GM23338 (cell line): ENCODE data around the gene CTNNA2. TPM values are rescaled to one million over a fixed set of nuclear protein-coding genes. Genes with fewer than 3 reads are reported as not detected.
A peak's percentile ranks its signal among the peaks of the same experiment; 100 is the strongest.

Experiments used
- ATAC-seq: fragments of 200-7000 bp; cut with Tn5 transposase; 3 replicates; pipeline ENCODE4 v1.9.1; 2020
- DNase-seq: peaks from one replicate; pipeline ENCODE4 v3.0.0-alpha.2; 2015; ENCODE audit warnings: low spot score
- H2AFZ ChIP-seq: fragments of 200-600 bp; sonication (generic); 2 replicates; pipeline ENCODE4 v1.8.0; 2016; ENCODE audit warnings: antibody characterized with exemption, mild to moderate bottlenecking, moderate library complexity
- H3F3A ChIP-seq: fragments of 200-600 bp; sonication (generic); replicated peaks from 2 replicates; pipeline ENCODE4 v1.8.0; 2017; ENCODE audit warnings: antibody characterized with exemption, mixed run types, low read depth
- H3K27ac ChIP-seq: fragments of 200-600 bp; sonication (generic); 2 replicates; pipeline ENCODE4 v1.6.1; 2016; ENCODE audit warnings: low read depth
- H3K27me3 ChIP-seq: fragments of 200-600 bp; sonication (generic); 2 replicates; pipeline ENCODE4 v1.8.0; 2016; ENCODE audit warnings: mild to moderate bottlenecking, mixed run types, moderate library complexity; ENCODE audit not compliant: insufficient read depth
- H3K36me3 ChIP-seq: fragments of 200-600 bp; sonication (generic); 2 replicates; pipeline ENCODE4 v1.8.0; 2016; ENCODE audit warnings: mild to moderate bottlenecking; ENCODE audit not compliant: insufficient read depth
- H3K4me1 ChIP-seq: fragments of 200-600 bp; sonication (generic); 2 replicates; pipeline ENCODE4 v1.8.0; 2016; ENCODE audit warnings: mild to moderate bottlenecking, moderate library complexity; ENCODE audit not compliant: insufficient read depth
- H3K4me2 ChIP-seq: fragments of 200-600 bp; sonication (generic); 2 replicates; pipeline ENCODE4 v1.7.1; 2017; ENCODE audit warnings: mixed run types
- H3K4me3 ChIP-seq: fragments of 200-600 bp; sonication (generic); 2 replicates; pipeline ENCODE4 v1.6.1; 2016; ENCODE audit warnings: mixed run types
- H3K79me2 ChIP-seq: fragments of 200-600 bp; sonication (generic); replicated peaks from 2 replicates; pipeline ENCODE4 v1.8.0; 2017; ENCODE audit warnings: mild to moderate bottlenecking; ENCODE audit not compliant: insufficient read depth
- H3K9me2 ChIP-seq: fragments of 200-600 bp; sonication (generic); 2 replicates; pipeline ENCODE4 v1.8.0; 2017; ENCODE audit not compliant: insufficient read depth
- H4K20me1 ChIP-seq: fragments of 200-600 bp; sonication (generic); replicated peaks from 2 replicates; pipeline ENCODE4 v1.8.0; 2017; ENCODE audit warnings: mild to moderate bottlenecking; ENCODE audit not compliant: insufficient read depth
- H3K27ac Mint-ChIP-seq: 2 replicates; pipeline ENCODE4 v1.8.0; 2020; ENCODE audit warnings: inconsistent platforms, mild to moderate bottlenecking, moderate library complexity, mixed read lengths
- H3K27me3 Mint-ChIP-seq: 3 replicates; pipeline ENCODE4 v1.8.0; 2022; ENCODE audit warnings: low read depth, mild to moderate bottlenecking, moderate library complexity, mixed read lengths, inconsistent platforms; ENCODE audit not compliant: insufficient read depth, poor library complexity
- H3K36me3 Mint-ChIP-seq: 3 replicates; pipeline ENCODE4 v1.8.0; 2021; ENCODE audit warnings: low read depth, mild to moderate bottlenecking, inconsistent platforms, moderate library complexity, mixed read lengths
- H3K4me1 Mint-ChIP-seq: 3 replicates; pipeline ENCODE4 v1.8.0; 2020; ENCODE audit warnings: mild to moderate bottlenecking, inconsistent platforms, mixed read lengths
- H3K4me3 Mint-ChIP-seq: 3 replicates; pipeline ENCODE4 v1.8.0; 2021; ENCODE audit warnings: moderate library complexity, mild to moderate bottlenecking, inconsistent platforms, mixed read lengths
- H3K9me3 Mint-ChIP-seq: 3 replicates; pipeline ENCODE4 v1.8.0; 2020; ENCODE audit warnings: moderate library complexity, mild to moderate bottlenecking, inconsistent platforms, mixed read lengths
- CREB1 ChIP-seq: fragments of 250-450 bp; sonication (Bioruptor Pico); IDR thresholded peaks from 2 replicates; pipeline ENCODE4 v1.5.0; 2020; ENCODE audit warnings: low read depth, mild to moderate bottlenecking, moderate library complexity
- CTCF ChIP-seq, 2 experiments: fragments of 200-600 bp in 1 of 2; sonication (generic) in 1 of 2; conservative IDR thresholded peaks; 2 replicates each; pipeline versions ENCODE4 v1.5.1 to v1.6.1; 2016 to 2017; ENCODE audit warnings: antibody characterized with exemption in 2 of 2, low read depth in 2 of 2, mild to moderate bottlenecking in 2 of 2, moderate library complexity in 1 of 2
- EZH2 ChIP-seq: fragments of 200-600 bp; sonication (generic); IDR thresholded peaks from one replicate; pipeline ENCODE4 v1.8.0; 2017; ENCODE audit warnings: antibody characterized with exemption, mild to moderate bottlenecking, low read depth; ENCODE audit not compliant: unreplicated experiment
- EZH2phosphoT487 ChIP-seq: fragments of 200-600 bp; sonication (generic); IDR thresholded peaks from one replicate; pipeline ENCODE4 v1.8.1; 2018; ENCODE audit warnings: antibody characterized with exemption; ENCODE audit not compliant: unreplicated experiment
- JUNB ChIP-seq: IDR thresholded peaks from one replicate; pipeline ENCODE4 v1.6.1; 2016; ENCODE audit warnings: antibody characterized with exemption; ENCODE audit not compliant: unreplicated experiment
- NANOG ChIP-seq: IDR thresholded peaks from 2 replicates; pipeline ENCODE4 v1.6.1; 2016; ENCODE audit warnings: antibody characterized with exemption, borderline replicate concordance
- POLR2AphosphoS5 ChIP-seq: IDR thresholded peaks from 2 replicates; pipeline ENCODE4 v1.6.1; 2016; ENCODE audit warnings: antibody characterized with exemption, low read depth
- STAT1 ChIP-seq: IDR thresholded peaks from one replicate; pipeline ENCODE4 v1.6.1; 2016; ENCODE audit warnings: antibody characterized with exemption; ENCODE audit not compliant: unreplicated experiment
- ZNF114 ChIP-seq: fragments of 250-450 bp; sonication (Bioruptor Pico); IDR thresholded peaks from 2 replicates; pipeline ENCODE4 v1.5.0; 2020; ENCODE audit warnings: mild to moderate bottlenecking, moderate library complexity
- ZNF331 ChIP-seq: fragments of 250-450 bp; sonication (Bioruptor Pico); IDR thresholded peaks from 2 replicates; pipeline ENCODE4 v1.5.0; 2020; ENCODE audit warnings: low read depth, mild to moderate bottlenecking, moderate library complexity
- polyA plus RNA-seq: library from polyadenylated mRNA; unstranded; fragments of >200 nt; fragmentation: Nextera tagmentation; extraction: Ambion mirVana; gene quantifications from 2 replicates; pipeline ENCODE4 v1.2.1, GENCODE V29; 2016
- total RNA-seq: library from RNA; depleted of rRNA; stranded (reverse); fragments of >200 nt; shearing (Covaris generic); gene quantifications from 2 replicates; pipeline ENCODE4 v1.2.3, GENCODE V29; 2014
- TF ChIP-seq, protein P1 (sequence below): IDR thresholded peaks from one replicate; pipeline ENCODE4 v1.6.1; 2018; ENCODE audit warnings: antibody characterized with exemption; ENCODE audit not compliant: unreplicated experiment
- TF ChIP-seq, protein P2 (sequence below): IDR thresholded peaks from 2 replicates; pipeline ENCODE4 v1.6.1; 2016; ENCODE audit warnings: antibody characterized with exemption

CTNNA2 gene
- total and polyA plus RNA-seq, 2 experiments from 2014 or later = 6.4 to 15.6 TPM

DNA sequence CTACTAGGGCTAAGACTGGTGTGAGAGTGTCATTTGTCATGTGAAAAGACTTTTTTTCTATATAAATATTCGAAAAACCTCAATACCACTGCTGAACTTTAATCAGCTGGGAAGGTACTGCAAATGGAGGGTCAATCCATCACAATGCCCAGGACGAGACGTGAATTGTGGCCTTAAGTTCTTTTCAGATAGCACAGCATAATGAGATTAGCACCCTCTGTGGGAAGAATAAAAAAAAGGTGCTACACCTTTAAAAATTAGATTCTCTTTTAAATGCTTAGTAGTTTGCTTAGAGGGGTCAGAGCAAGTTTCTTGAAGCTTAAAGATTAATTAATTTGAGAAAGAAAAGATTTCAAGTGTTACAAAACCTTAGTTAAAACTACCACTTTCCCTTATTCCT is 786.1 kb downstream of the CTNNA2 start:
- peaks cover 44% of the 10 kb centered on the region for H3K27me3 Mint-ChIP-seq
- H3K9me3 Mint-ChIP-seq = no peaks in the 10 kb centered on the region
- H3K9me2 ChIP-seq = no peaks in the 10 kb centered on the region
- H2AFZ ChIP-seq = no peak overlapping the region
- peaks cover 56% of the 10 kb centered on the region for H3K4me1 Mint-ChIP-seq
- H4K20me1 ChIP-seq = no peaks in the 10 kb centered on the region
- ATAC-seq (no peak), DNase-seq (peak; percentile 17)
- H3K4me1 ChIP-seq = peaks cover 46% of the 10 kb centered on the region
- TF ChIP-seq, protein P1, sequence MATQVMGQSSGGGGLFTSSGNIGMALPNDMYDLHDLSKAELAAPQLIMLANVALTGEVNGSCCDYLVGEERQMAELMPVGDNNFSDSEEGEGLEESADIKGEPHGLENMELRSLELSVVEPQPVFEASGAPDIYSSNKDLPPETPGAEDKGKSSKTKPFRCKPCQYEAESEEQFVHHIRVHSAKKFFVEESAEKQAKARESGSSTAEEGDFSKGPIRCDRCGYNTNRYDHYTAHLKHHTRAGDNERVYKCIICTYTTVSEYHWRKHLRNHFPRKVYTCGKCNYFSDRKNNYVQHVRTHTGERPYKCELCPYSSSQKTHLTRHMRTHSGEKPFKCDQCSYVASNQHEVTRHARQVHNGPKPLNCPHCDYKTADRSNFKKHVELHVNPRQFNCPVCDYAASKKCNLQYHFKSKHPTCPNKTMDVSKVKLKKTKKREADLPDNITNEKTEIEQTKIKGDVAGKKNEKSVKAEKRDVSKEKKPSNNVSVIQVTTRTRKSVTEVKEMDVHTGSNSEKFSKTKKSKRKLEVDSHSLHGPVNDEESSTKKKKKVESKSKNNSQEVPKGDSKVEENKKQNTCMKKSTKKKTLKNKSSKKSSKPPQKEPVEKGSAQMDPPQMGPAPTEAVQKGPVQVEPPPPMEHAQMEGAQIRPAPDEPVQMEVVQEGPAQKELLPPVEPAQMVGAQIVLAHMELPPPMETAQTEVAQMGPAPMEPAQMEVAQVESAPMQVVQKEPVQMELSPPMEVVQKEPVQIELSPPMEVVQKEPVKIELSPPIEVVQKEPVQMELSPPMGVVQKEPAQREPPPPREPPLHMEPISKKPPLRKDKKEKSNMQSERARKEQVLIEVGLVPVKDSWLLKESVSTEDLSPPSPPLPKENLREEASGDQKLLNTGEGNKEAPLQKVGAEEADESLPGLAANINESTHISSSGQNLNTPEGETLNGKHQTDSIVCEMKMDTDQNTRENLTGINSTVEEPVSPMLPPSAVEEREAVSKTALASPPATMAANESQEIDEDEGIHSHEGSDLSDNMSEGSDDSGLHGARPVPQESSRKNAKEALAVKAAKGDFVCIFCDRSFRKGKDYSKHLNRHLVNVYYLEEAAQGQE = no peak
- TF ChIP-seq, protein P2, sequence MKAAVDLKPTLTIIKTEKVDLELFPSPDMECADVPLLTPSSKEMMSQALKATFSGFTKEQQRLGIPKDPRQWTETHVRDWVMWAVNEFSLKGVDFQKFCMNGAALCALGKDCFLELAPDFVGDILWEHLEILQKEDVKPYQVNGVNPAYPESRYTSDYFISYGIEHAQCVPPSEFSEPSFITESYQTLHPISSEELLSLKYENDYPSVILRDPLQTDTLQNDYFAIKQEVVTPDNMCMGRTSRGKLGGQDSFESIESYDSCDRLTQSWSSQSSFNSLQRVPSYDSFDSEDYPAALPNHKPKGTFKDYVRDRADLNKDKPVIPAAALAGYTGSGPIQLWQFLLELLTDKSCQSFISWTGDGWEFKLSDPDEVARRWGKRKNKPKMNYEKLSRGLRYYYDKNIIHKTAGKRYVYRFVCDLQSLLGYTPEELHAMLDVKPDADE = no peak
- TF ChIP-seq CTCF (conservative IDR thresholded peaks at IDR 0.05; ENCODE audit: low read depth in 2 of 2) = no peak
- no peak for TF ChIP-seq CREB1 (CRISPR knock-in tag)
- TF ChIP-seq POLR2AphosphoS5 = no peak
- TF ChIP-seq ZNF331 (CRISPR knock-in tag) = no peak
- TF ChIP-seq EZH2phosphoT487 = no peak
- no peak for TF ChIP-seq EZH2
- TF ChIP-seq JUNB = no peak
- TF ChIP-seq ZNF114 = no peak
- no peaks in the 10 kb centered on the region for H3K36me3 ChIP-seq
- H3K79me2 ChIP-seq = no peaks in the 10 kb centered on the region
- H3K4me3 Mint-ChIP-seq = no peak overlapping the region
- H3K4me3 ChIP-seq = peak overlapping the region; percentile 70
- H3K27ac Mint-ChIP-seq = no peak overlapping the region
- no peaks in the 10 kb centered on the region; the same call in 2 of the 3 replicates for H3K36me3 Mint-ChIP-seq
- H3K27ac ChIP-seq = no peak overlapping the region
- peaks cover 48% of the 10 kb centered on the region for H3K27me3 ChIP-seq
- peak overlapping the region; percentile 70 for H3K4me2 ChIP-seq
- H3F3A ChIP-seq = 0 out of 2 replicates have a peak, but pooled peaks cover 6% of the 10 kb centered on the region

- Mint-ChIP-seq H3K27ac (no peak overlapping the region), H3K27me3 (peaks cover 50% of the 10 kb centered on the region), H3K4me1 (peaks cover 53% of the 10 kb centered on the region), H3K9me3 (no peaks in the 10 kb centered on the region), H3K36me3 (no peaks in the 10 kb centered on the region; the same call in 2 of the 3 replicates), H3K4me3 (peak overlapping the region; percentile 33)
- Histone ChIP-seq H3F3A (0 out of 2 replicates have a peak, but pooled peaks cover 6% of the 10 kb centered on the region), H3K27ac (no peak overlapping the region), H3K4me3 (peak overlapping the region; percentile 70), H3K4me2 (peak overlapping the region; percentile 88), H2AFZ (no peak overlapping the region), H4K20me1 (no peaks in the 10 kb centered on the region), H3K4me1 (peaks cover 47% of the 10 kb centered on the region), H3K27me3 (peaks cover 55% of the 10 kb centered on the region), H3K9me2 (no peaks in the 10 kb centered on the region), H3K36me3 (no peaks in the 10 kb centered on the region), H3K79me2 (no peaks in the 10 kb centered on the region)
- DNase-seq (peak; percentile 27), ATAC-seq (no peak)
- TF ChIP-seq STAT1 (no peak), CTCF (conservative IDR thresholded peaks at IDR 0.05; ENCODE audit: low read depth in 2 of 2) (no peak), EZH2 (no peak), POLR2AphosphoS5 (no peak), NANOG (no peak)
- TF ChIP-seq, protein P1 = no peak
These were observed 786.8 kb downstream of the CTNNA2 start for GRCh38 chr2:80299661-80300060.
